Measurements from ENCODE around the gene B4GALNT3.

DNA sequence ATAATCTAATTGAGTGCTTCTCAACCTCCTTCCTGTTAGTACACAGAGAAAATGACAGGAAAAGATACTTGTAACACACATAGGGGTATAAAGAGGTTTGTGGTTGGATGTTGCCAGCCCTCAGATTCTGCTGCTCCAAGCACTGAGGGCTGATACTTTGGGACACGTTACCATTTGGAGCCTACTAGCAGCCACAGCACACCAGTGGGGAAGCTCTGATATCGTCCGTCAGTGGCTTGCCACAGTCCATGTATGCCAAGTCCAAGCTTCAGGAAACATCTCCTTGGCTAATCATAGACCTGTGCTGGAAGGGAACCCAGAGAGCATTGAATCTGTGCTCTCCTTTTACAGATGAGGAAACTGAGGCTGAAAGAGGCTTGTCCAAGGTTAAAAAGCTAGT, 22.3 kb downstream of the B4GALNT3 start:
- TF ChIP-seq CTCF (conservative IDR thresholded peaks at IDR 0.05 in 1 of 2, IDR thresholded peaks at IDR 0.05 in 1 of 2; ENCODE audit: low read depth in 1 of 2, low read length in 2 of 2) (no peak), EZH2 (IDR thresholded peaks at IDR 0.05; ENCODE audit: low read length, missing control alignments) (no peak)

Measured in fibroblast of lung (primary cell).